GM06990 (cell line): ENCODE results near the gene FAM120A.

Experiments used
- DNase-seq: peaks from one replicate; pipeline ENCODE4 v3.0.0-alpha.2; 2011; ENCODE audit not compliant: insufficient read length; ENCODE audit errors: extremely low read depth
- H3K27me3 ChIP-seq: replicated peaks from 2 replicates; pipeline ENCODE4 v1.6.0; 2011; ENCODE audit warnings: low read length; ENCODE audit not compliant: control insufficient read depth, insufficient read depth
- H3K36me3 ChIP-seq: 2 replicates; pipeline ENCODE4 v1.5.1; 2011; ENCODE audit warnings: low read length; ENCODE audit not compliant: control insufficient read depth, insufficient read depth
- H3K4me3 ChIP-seq: replicated peaks from 2 replicates; pipeline ENCODE4 v1.5.1; 2011; ENCODE audit warnings: low read depth, mild to moderate bottlenecking, control low read depth, low read length
- CTCF ChIP-seq: IDR thresholded peaks from 2 replicates; pipeline ENCODE4 v1.5.1; 2011; ENCODE audit warnings: low read length, control low read depth, mild to moderate bottlenecking, inconsistent platforms; ENCODE audit not compliant: insufficient read depth, poor library complexity, severe bottlenecking

Gene FAM120A

GRCh38 chr9:93486268-93486667 lies 34.8 kb downstream of the FAM120A start:
- H3K36me3 ChIP-seq = peaks cover 12% of the 10 kb centered on the region
- H3K27me3 ChIP-seq = no peaks in the 10 kb centered on the region
- H3K4me3 ChIP-seq = no peak overlapping the region
- TF ChIP-seq CTCF = no peak
- DNase-seq = no peak

GRCh38 chr9:93488244-93488643 lies 36.8 kb downstream of the FAM120A start:
- no peaks in the 10 kb centered on the region for H3K27me3 ChIP-seq
- H3K4me3 ChIP-seq = no peak overlapping the region
- TF ChIP-seq CTCF = no peak
- DNase-seq = no peak
- H3K36me3 ChIP-seq = peaks cover 11% of the 10 kb centered on the region

- peaks cover 15% of the 10 kb centered on the region for H3K36me3 ChIP-seq
- DNase-seq = no peak
Observed at GRCh38 chr9:93491593-93492232, 40.2 kb downstream of the FAM120A start.

GRCh38 chr9:93492327-93492726 lies 40.8 kb downstream of the FAM120A start:
- TF ChIP-seq CTCF = no peak
- H3K27me3 ChIP-seq = no peaks in the 10 kb centered on the region
- no peak overlapping the region for H3K4me3 ChIP-seq
- H3K36me3 ChIP-seq = peaks cover 21% of the 10 kb centered on the region
- DNase-seq = no peak

More at GRCh38 chr9:93491593-93492232, 40.2 kb downstream of the FAM120A start:
- no peak for TF ChIP-seq CTCF
- no peak overlapping the region for H3K4me3 ChIP-seq
- no peaks in the 10 kb centered on the region for H3K27me3 ChIP-seq

- DNase-seq = no peak
- H3K4me3 ChIP-seq = no peak overlapping the region
- no peak for TF ChIP-seq CTCF
- peaks cover 26% of the 10 kb centered on the region for H3K36me3 ChIP-seq
- no peaks in the 10 kb centered on the region for H3K27me3 ChIP-seq
Observed at GRCh38 chr9:93493949-93494348, 42.5 kb downstream of the FAM120A start.

GRCh38 chr9:93496285-93496684 lies 44.8 kb downstream of the FAM120A start:
- no peak overlapping the region for H3K4me3 ChIP-seq
- peaks cover 29% of the 10 kb centered on the region for H3K36me3 ChIP-seq
- no peak for TF ChIP-seq CTCF
- DNase-seq = no peak
- H3K27me3 ChIP-seq = no peaks in the 10 kb centered on the region
